Right atrium auricular region (tissue), 2 donors: ENCODE measurements around the gene PHLDA1. TPM values are rescaled to one million over a fixed set of nuclear protein-coding genes. Genes with fewer than 3 reads are reported as not detected.
A peak's percentile ranks its signal among the peaks of the same experiment; 100 is the strongest.

ENCODE experiments used
- DNase-seq: peaks from one replicate; pipeline ENCODE4 v3.0.0-alpha.2; 2019; ENCODE audit warnings: low spot score
- H3K27ac ChIP-seq, 2 donors: fragments of 200-600 bp; sonication (generic); 1 replicate in 1 of 2; 2 replicates in 1 of 2; pipeline ENCODE4 v1.5.1; 2016 to 2019
- H3K27me3 ChIP-seq, 2 donors: fragments of 200-600 bp; sonication (generic); one replicate each; pipeline versions ENCODE4 v1.5.1 to v1.6.0; 2017 to 2019
- H3K36me3 ChIP-seq: fragments of 200-600 bp; sonication (generic); one replicate; pipeline ENCODE4 v1.5.1; 2016
- H3K4me1 ChIP-seq, 2 donors: fragments of 200-600 bp; sonication (generic); one replicate each; pipeline versions ENCODE4 v1.5.1 to v1.6.0; 2017 to 2019
- H3K4me3 ChIP-seq, 2 donors: fragments of 200-600 bp; sonication (generic); 1 replicate in 1 of 2; 2 replicates in 1 of 2; pipeline ENCODE4 v1.5.1; 2017 to 2019; ENCODE audit warnings: mild to moderate bottlenecking in 1 of 2, moderate library complexity in 1 of 2
- H3K9me3 ChIP-seq, 2 donors: fragments of 200-600 bp; sonication (generic); one replicate each; pipeline ENCODE4 v1.5.1; 2019
- CTCF ChIP-seq, 2 donors: fragments of 200-600 bp; sonication (generic); IDR thresholded peaks; one replicate each; pipeline ENCODE4 v1.5.1; 2019; ENCODE audit warnings: antibody characterized with exemption in 2 of 2
- total RNA-seq, 2 donors: library from RNA; depleted of rRNA; stranded (reverse); fragments of >200 nt; gene quantifications; one replicate each; pipeline ENCODE4 v1.1.0, GENCODE V29; 2016

Gene PHLDA1
- total RNA-seq, 2 donors from 2014 or later: 6.7 to 22.2 TPM

GRCh38 chr12:76030341-76031080, 1.1 kb downstream of the PHLDA1 start:
- Histone ChIP-seq H3K27me3 (no peaks in the 10 kb centered on the region), H3K9me3 (no peaks in the 10 kb centered on the region), H3K36me3 (no peaks in the 10 kb centered on the region), H3K4me1 (peaks cover 0 to 21% of the 10 kb centered on the region in 2 donors), H3K27ac (peak overlapping the region; percentile 93 to 97), H3K4me3 (peak overlapping the region; percentile 81 to 88)
- no peak for DNase-seq
- no peak for TF ChIP-seq CTCF (IDR thresholded peaks at IDR 0.05)

GRCh38 chr12:76029982-76030340, 1.6 kb downstream of the PHLDA1 start:
- peaks cover 0 to 21% of the 10 kb centered on the region in 2 donors for H3K4me1 ChIP-seq
- H3K9me3 ChIP-seq: no peaks in the 10 kb centered on the region
- peak overlapping the region; percentile 81 to 88 for H3K4me3 ChIP-seq
- H3K36me3 ChIP-seq: no peaks in the 10 kb centered on the region
- peak overlapping the region; percentile 93 to 97 for H3K27ac ChIP-seq
- no peaks in the 10 kb centered on the region for H3K27me3 ChIP-seq
- peak in 1 of 2 donors; percentile 19 for TF ChIP-seq CTCF (IDR thresholded peaks at IDR 0.05)
- DNase-seq: no peak

GRCh38 chr12:76028571-76029277, 2.9 kb downstream of the PHLDA1 start:
- peak overlapping the region; percentile 2 to 53 for H3K27ac ChIP-seq
- no peaks in the 10 kb centered on the region for H3K36me3 ChIP-seq
- H3K4me1 ChIP-seq: peaks cover 0 to 21% of the 10 kb centered on the region in 2 donors
- no peaks in the 10 kb centered on the region for H3K27me3 ChIP-seq
- H3K4me3 ChIP-seq: peak overlapping the region; percentile 81 to 88
- H3K9me3 ChIP-seq: no peaks in the 10 kb centered on the region
- DNase-seq: no peak
- TF ChIP-seq CTCF (IDR thresholded peaks at IDR 0.05): no peak

GRCh38 chr12:76026643-76027063, 4.9 kb downstream of the PHLDA1 start:
- Histone ChIP-seq H3K27me3 (no peaks in the 10 kb centered on the region), H3K9me3 (no peaks in the 10 kb centered on the region), H3K4me1 (peaks cover 0 to 12% of the 10 kb centered on the region in 2 donors), H3K36me3 (no peaks in the 10 kb centered on the region), H3K27ac (peak overlapping the region in 1 of 2 donors; percentile 1), H3K4me3 (no peak overlapping the region)
- DNase-seq: no peak
- no peak for TF ChIP-seq CTCF (IDR thresholded peaks at IDR 0.05)

- peak overlapping the region in 1 of 2 donors; percentile 1 for H3K27ac ChIP-seq
- DNase-seq: no peak
- TF ChIP-seq CTCF (IDR thresholded peaks at IDR 0.05): no peak
- no peaks in the 10 kb centered on the region for H3K27me3 ChIP-seq
- H3K4me3 ChIP-seq: no peak overlapping the region
- no peaks in the 10 kb centered on the region for H3K9me3 ChIP-seq
- peaks cover 0 to 12% of the 10 kb centered on the region in 2 donors for H3K4me1 ChIP-seq
- H3K36me3 ChIP-seq: no peaks in the 10 kb centered on the region
These were observed 5.7 kb downstream of the PHLDA1 start for GRCh38 chr12:76025601-76026575.
